OCI-LY3 (cell line): ENCODE results near the gene FLRT2.
A peak's percentile ranks its signal among the peaks of the same experiment; 100 is the strongest.

Experiments
- H2AFZ ChIP-seq: fragments of 200-600, 300-600 bp; shearing (Covaris generic); 2 replicates; pipeline ENCODE4 v1.6.0; 2014; ENCODE audit warnings: antibody characterized with exemption, low read depth, low read length
- H3K27ac ChIP-seq: fragments of 200-600, 300-600 bp; sonication (generic); 2 replicates; pipeline ENCODE4 v1.5.1; 2014; ENCODE audit warnings: mild to moderate bottlenecking, low read length, moderate library complexity, mixed read lengths
- H3K27me3 ChIP-seq: fragments of 200-600, 300-600 bp; sonication (generic); 2 replicates; pipeline ENCODE4 v1.6.1; 2014; ENCODE audit warnings: low read depth, low read length, mixed read lengths
- H3K36me3 ChIP-seq: fragments of 200-600, 300-600 bp; sonication (generic); replicated peaks from 2 replicates; pipeline ENCODE3; 2014; ENCODE audit warnings: low read depth, low read length, mixed read lengths
- H3K4me1 ChIP-seq: fragments of 300-600, 200-600 bp; sonication (generic); 2 replicates; pipeline ENCODE4 v1.6.1; 2014; ENCODE audit warnings: low read length, mixed read lengths
- H3K4me2 ChIP-seq: fragments of 200-600, 300-600 bp; sonication (generic); 2 replicates; pipeline ENCODE4 v1.6.1; 2014; ENCODE audit warnings: low read length, mixed read lengths
- H3K4me3 ChIP-seq: fragments of 300-600, 200-600 bp; sonication (generic); 2 replicates; pipeline ENCODE4 v1.5.1; 2014; ENCODE audit warnings: antibody characterized with exemption, mild to moderate bottlenecking, low read length, moderate library complexity
- H3K79me2 ChIP-seq: fragments of 300-600, 200-600 bp; shearing (Covaris generic); 2 replicates; pipeline ENCODE4 v1.6.1; 2014; ENCODE audit warnings: mild to moderate bottlenecking, low read length, mixed read lengths
- H3K9ac ChIP-seq: fragments of 300-600, 200-600 bp; shearing (Covaris generic); 2 replicates; pipeline ENCODE4 v1.6.0; 2014; ENCODE audit warnings: mild to moderate bottlenecking, low read length, moderate library complexity
- H3K9me3 ChIP-seq: fragments of 200-600, 300-600 bp; shearing (Covaris generic); 2 replicates; pipeline ENCODE4 v1.6.1; 2014; ENCODE audit warnings: low read length, mixed read lengths; ENCODE audit not compliant: insufficient read depth
- H4K20me1 ChIP-seq: fragments of 200-600, 300-600 bp; sonication (generic); 2 replicates; pipeline ENCODE4 v1.6.1; 2016; ENCODE audit warnings: low read length, mixed read lengths; ENCODE audit not compliant: insufficient read depth
- CTCF ChIP-seq: fragments of 200-600, 300-600 bp; sonication (generic); IDR thresholded peaks from 2 replicates; pipeline ENCODE4 v1.5.1; 2014; ENCODE audit warnings: antibody characterized with exemption, low read length, low read depth
- EZH2phosphoT487 ChIP-seq: fragments of 200-600 bp; shearing (Covaris generic); IDR thresholded peaks from 2 replicates; pipeline ENCODE4 v1.6.1; 2018; ENCODE audit warnings: antibody characterized with exemption, mixed run types, low read depth

Gene FLRT2

GRCh38 chr14:85535991-85536832 is 6.3 kb downstream of the FLRT2 start:
- Histone ChIP-seq H4K20me1 (no peaks in the 10 kb centered on the region), H3K79me2 (no peaks in the 10 kb centered on the region), H3K4me1 (no peaks in the 10 kb centered on the region), H3K27me3 (no peaks in the 10 kb centered on the region), H2AFZ (no peak overlapping the region), H3K9me3 (peaks cover 6% of the 10 kb centered on the region; the same call in 1 of the 2 replicates), H3K27ac (no peak overlapping the region), H3K4me2 (no peak overlapping the region), H3K4me3 (no peak overlapping the region), H3K36me3 (no peaks in the 10 kb centered on the region), H3K9ac (no peak overlapping the region)
- TF ChIP-seq EZH2phosphoT487 (no peak), CTCF (peak; percentile 52)

GRCh38 chr14:85536833-85537190 is 6.9 kb downstream of the FLRT2 start:
- TF ChIP-seq CTCF = no peak
- no peak for TF ChIP-seq EZH2phosphoT487
- Histone ChIP-seq H3K79me2 (no peaks in the 10 kb centered on the region), H3K4me3 (no peak overlapping the region), H3K9ac (no peak overlapping the region), H3K4me1 (no peaks in the 10 kb centered on the region), H3K36me3 (no peaks in the 10 kb centered on the region), H2AFZ (no peak overlapping the region), H4K20me1 (no peaks in the 10 kb centered on the region), H3K9me3 (peaks cover 6% of the 10 kb centered on the region; the same call in 1 of the 2 replicates), H3K27ac (no peak overlapping the region), H3K4me2 (no peak overlapping the region), H3K27me3 (no peaks in the 10 kb centered on the region)

GRCh38 chr14:85537526-85537925 is 7.6 kb downstream of the FLRT2 start:
- no peak for TF ChIP-seq CTCF
- TF ChIP-seq EZH2phosphoT487 = no peak
- no peak overlapping the region for H2AFZ ChIP-seq

GRCh38 chr14:85538636-85539035 is 8.7 kb downstream of the FLRT2 start:
- H3K9me3 ChIP-seq = no peaks in the 10 kb centered on the region
- no peak overlapping the region for H3K4me3 ChIP-seq
- no peaks in the 10 kb centered on the region for H4K20me1 ChIP-seq
- H3K4me2 ChIP-seq = no peak overlapping the region
- no peaks in the 10 kb centered on the region for H3K36me3 ChIP-seq
- H3K4me1 ChIP-seq = no peaks in the 10 kb centered on the region
- H3K27ac ChIP-seq = no peak overlapping the region
- H3K79me2 ChIP-seq = no peaks in the 10 kb centered on the region
- no peak overlapping the region for H3K9ac ChIP-seq
- TF ChIP-seq CTCF (no peak), EZH2phosphoT487 (no peak)
- no peak overlapping the region for H2AFZ ChIP-seq
- no peaks in the 10 kb centered on the region for H3K27me3 ChIP-seq

More at GRCh38 chr14:85537526-85537925, 7.6 kb downstream of the FLRT2 start:
- H3K27ac ChIP-seq = no peak overlapping the region
- H3K9ac ChIP-seq = no peak overlapping the region
- no peaks in the 10 kb centered on the region for H3K4me1 ChIP-seq
- H3K36me3 ChIP-seq = no peaks in the 10 kb centered on the region
- H3K79me2 ChIP-seq = no peaks in the 10 kb centered on the region
- no peak overlapping the region for H3K4me3 ChIP-seq
- H3K9me3 ChIP-seq = peaks cover 4% of the 10 kb centered on the region; the same call in 1 of the 2 replicates
- H4K20me1 ChIP-seq = no peaks in the 10 kb centered on the region
- no peaks in the 10 kb centered on the region for H3K27me3 ChIP-seq
- H3K4me2 ChIP-seq = no peak overlapping the region
